NCI-H187 treated with DMSO at 0.1 percent for 48 hours (cell line): ENCODE measurements around the gene PALM.
"Not testable (repeated sequence)": the region's sequence is repeated elsewhere in the genome, so short reads cannot be mapped to it uniquely, and the experiment has no call there.

Source experiments
- DNase-seq: peaks from one replicate; lab custom pipeline; 2025; lab: John Stamatoyannopoulos, UW

Gene PALM

DNA sequence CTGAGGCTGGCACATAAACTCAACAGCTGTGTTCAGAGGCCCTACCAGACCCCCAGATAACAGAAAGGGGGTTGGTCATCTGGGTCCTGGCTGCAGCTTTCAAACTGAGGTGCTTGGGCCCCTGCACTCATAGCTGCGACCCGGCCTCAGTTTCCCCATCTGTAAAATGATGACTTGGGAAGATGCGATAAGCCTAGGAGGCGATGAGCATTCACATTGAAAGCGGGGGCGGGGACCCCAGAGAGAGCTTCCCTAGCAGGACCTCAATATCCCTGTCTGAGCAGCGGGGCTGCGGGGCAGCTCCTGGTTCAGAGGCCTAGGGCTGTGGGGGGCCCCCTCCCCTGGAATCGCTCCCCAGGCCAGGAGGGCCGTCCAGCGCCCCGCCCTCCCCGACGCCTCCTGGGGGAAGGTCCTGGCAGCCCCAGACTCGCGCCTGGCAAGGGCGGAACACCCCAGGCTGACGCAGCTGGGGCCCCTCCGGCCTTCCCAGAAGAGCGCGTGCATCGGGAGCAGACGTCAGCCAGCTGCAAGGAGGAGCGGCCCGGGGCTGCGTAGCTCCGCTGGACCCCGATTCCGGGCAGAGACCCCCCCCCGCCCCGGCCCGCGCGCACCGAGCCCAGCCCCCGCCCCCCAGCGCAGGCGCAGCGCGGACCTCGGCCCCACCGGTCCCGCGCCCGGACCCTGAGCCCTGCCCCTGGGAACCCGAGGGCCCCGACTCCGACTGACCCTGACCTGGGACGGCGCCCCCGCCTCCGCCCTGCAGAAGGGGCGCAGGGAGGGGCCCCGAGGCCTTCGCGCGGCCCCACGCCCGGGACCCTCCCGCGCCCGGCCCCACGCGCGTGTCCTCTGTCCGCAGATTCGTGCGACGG is 29.1 kb upstream of the PALM start:
- no peak for DNase-seq

DNA sequence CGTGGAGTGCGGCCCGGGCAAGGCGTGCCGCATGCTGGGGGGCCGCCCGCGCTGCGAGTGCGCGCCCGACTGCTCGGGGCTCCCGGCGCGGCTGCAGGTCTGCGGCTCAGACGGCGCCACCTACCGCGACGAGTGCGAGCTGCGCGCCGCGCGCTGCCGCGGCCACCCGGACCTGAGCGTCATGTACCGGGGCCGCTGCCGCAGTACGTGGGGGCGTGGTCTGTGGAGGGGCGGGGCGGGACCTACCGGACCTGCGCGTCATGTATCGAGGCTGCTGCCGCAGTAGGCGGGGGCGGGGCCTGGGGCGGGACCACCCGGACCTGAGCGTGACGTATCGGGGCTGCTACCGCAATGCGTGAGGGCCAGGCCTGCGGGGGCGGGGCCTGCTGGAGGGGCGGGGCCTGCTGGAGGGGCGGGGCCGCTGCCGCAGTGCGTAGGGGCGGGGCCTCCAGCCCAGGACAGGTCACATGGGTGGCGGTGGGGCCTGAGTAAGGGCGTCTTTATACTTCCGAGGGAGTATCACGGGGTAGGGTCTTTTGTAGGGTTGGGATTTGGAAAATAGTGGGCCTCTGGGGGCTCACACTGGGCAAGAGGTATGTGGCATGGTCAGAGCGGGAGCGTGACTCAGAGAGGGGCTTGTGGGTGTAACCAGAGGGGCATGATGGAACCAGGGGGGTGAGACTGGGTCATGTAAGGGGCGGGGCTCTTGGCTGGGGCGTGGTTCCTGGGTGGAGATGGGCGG is 28.3 kb upstream of the PALM start:
- DNase-seq: peak; percentile 91

DNA sequence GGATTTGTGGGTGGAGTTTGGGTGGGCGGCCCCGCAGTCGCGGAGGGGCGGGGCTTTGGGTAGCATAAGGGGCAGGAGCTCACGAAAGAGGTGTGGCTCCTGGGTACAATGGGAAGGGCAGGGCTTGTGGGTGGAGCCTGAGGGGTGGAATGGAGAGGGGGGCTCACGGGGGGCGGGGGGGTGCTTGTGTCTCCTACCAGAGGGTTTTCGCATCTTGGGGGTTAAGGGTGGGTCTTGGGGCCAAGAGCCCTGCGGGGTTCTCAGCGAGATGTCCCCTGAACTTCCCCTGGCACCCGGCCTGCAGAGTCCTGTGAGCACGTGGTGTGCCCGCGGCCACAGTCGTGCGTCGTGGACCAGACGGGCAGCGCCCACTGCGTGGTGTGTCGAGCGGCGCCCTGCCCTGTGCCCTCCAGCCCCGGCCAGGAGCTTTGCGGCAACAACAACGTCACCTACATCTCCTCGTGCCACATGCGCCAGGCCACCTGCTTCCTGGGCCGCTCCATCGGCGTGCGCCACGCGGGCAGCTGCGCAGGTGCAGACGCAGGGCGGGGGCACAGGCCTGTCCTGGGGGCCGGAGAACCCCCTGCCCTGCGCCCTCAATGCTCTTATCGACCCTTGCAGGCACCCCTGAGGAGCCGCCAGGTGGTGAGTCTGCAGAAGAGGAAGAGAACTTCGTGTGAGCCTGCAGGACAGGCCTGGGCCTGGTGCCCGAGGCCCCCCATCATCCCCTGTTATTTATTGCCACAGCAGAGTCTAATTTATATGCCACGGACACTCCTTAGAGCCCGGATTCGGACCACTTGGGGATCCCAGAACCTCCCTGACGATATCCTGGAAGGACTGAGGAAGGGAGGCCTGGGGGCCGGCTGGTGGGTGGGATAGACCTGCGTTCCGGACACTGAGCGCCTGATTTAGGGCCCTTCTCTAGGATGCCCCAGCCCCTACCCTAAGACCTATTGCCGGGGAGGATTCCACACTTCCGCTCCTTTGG is 27.4 kb upstream of the PALM start:
- DNase-seq: no peak

DNA sequence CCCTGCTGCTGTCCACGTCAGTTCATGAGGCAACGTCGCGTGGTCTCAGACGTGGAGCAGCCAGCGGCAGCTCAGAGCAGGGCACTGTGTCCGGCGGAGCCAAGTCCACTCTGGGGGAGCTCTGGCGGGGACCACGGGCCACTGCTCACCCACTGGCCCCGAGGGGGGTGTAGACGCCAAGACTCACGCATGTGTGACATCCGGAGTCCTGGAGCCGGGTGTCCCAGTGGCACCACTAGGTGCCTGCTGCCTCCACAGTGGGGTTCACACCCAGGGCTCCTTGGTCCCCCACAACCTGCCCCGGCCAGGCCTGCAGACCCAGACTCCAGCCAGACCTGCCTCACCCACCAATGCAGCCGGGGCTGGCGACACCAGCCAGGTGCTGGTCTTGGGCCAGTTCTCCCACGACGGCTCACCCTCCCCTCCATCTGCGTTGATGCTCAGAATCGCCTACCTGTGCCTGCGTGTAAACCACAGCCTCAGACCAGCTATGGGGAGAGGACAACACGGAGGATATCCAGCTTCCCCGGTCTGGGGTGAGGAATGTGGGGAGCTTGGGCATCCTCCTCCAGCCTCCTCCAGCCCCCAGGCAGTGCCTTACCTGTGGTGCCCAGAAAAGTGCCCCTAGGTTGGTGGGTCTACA is 25.9 kb upstream of the PALM start:
- DNase-seq: no peak

DNA sequence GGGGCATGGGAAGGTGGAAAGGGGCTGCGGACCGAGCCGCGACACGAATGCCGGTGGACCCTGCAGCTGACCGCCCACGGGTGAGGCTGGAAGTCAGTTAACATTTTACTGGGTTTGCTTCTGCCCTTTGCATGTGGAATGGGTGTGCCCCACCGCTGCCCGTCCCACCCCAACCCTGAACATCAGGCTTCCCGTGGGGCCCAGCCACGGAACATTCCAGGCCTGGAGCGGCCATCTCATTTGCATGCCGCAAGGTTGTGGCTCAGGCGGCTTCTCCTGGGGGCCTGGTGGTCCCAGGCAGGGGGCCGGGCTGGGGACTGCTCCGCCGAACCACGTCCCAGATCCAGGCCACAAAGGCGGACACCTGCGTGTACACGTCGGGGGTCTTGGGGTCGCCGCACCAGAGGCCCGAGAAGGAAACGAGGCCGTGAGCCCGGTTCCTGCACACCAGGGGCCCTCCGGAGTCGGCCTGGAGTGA is 23.2 kb upstream of the PALM start:
- DNase-seq: no peak

DNA sequence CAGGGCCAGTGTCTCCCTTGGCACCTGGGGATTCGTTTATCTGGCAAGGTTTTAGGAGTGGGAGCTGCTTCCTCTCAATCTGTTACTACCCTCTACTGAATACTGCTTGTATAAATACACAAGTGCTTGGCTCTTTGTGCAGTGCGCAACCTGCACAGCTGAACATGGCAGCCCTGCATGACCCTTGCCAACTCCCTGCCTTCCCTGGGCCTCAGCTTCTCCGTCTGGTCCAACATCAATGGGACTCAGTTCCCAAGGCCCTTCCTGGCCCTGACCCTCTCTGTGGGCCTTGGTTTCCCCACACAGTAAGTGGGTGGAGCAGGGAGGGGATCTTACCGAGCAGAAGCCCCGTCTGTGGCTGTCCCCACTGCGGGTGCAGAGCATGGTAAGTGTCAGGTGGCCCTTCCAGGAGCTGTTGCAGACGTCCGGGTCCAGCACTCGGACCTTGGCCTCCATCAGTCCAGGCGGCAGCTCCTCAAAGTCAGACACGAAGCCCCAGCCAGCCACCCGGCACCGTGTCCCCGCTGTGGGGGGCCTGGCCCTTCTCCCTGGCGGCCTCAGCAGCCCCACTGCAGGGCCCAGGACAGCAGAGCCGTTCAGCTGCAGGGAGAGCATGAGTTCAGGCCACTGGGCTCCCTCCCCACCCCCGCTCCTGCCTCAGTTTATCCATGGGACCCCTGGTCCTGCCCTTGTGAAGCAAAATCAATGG is 22.0 kb upstream of the PALM start:
- DNase-seq: no peak

DNA sequence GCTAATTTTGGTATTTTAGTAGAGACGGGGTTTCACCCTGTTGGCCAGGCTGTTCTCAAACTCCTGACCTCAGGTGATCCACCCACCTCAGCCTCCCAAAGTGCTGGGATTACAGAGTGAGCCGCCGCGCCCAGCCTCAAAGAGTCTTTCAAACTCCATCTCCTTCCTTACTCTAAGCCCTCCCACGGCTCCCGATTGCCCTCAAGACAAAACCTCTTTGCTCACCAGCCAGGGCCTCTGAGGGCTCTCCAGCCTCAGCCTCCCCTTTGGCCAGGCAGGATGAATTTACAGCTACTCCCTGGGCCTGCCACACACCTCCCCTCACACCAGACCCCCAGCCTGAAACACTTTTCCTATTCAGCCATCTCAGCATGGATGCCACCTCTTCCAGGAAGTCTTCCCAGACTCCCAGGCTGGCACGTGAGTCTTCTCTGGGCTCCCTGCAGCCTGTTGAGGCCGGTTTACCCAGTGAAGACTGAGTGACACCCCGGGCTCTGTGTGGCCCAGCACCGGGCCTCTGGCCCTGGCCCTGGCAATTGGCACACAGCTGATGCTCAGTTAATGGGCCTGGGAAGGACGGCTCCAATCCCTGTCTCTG is 21.1 kb upstream of the PALM start:
- no peak for DNase-seq

DNA sequence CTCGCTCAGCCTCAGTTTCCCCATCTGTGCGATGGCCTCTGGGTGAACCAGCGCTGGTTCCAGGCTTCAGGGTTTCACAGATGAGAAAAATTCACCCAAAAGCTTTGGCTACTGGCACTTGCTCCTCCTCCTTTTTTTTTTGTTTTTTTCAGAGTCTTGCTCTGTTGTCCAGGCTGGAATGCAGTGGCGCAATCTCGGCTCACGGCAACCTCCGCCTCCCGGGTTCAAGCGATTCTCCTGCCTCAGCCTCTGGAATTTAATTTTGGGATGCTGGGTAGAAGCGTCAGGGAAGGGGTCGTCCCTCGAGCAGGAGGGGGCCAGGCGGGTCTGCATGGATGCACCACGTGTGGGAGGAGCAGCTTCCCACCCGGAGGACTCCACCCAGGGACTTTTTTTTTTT is 20.5 kb upstream of the PALM start:
- no peak for DNase-seq

DNA sequence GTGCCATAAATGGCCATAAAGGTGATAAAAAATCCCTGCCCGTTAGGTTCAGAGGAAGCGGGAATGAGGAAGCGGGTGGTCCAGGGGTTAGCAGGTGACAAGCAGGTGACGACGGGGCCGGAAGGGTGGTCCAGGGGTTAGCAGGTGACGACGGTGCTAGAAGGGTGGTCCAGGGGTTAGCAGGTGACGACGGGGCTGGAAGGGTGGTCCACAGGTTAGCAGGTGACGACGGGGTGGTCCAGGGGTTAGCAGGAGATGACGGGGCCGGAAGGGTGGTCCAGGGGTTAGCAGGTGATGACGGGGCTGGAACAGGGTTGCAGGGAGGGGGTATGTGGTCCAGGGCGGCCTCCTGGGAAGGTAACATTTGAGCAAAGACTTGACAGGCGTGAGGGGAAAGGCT is 19.7 kb upstream of the PALM start:
- DNase-seq: no peak

DNA sequence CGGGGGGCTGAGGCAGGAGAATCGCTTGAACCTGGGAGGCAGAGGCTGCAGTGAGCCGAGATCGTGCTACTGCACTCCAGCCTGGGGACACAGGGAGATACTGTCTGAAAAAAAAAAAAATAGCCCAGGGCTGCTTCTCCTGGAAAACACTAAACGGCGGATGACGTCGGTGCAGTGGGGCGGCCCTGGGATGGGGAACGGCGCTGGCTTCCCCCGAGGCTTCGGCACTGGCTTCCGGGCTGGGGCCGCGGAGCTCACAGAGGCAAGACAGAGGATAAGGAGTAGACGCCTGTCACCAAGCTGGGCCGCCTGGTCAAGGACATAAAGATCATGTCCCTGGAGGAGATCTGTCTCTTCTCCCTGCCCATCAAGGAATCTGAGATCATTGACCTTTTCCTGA is 18.5 kb upstream of the PALM start:
- DNase-seq: no peak

DNA sequence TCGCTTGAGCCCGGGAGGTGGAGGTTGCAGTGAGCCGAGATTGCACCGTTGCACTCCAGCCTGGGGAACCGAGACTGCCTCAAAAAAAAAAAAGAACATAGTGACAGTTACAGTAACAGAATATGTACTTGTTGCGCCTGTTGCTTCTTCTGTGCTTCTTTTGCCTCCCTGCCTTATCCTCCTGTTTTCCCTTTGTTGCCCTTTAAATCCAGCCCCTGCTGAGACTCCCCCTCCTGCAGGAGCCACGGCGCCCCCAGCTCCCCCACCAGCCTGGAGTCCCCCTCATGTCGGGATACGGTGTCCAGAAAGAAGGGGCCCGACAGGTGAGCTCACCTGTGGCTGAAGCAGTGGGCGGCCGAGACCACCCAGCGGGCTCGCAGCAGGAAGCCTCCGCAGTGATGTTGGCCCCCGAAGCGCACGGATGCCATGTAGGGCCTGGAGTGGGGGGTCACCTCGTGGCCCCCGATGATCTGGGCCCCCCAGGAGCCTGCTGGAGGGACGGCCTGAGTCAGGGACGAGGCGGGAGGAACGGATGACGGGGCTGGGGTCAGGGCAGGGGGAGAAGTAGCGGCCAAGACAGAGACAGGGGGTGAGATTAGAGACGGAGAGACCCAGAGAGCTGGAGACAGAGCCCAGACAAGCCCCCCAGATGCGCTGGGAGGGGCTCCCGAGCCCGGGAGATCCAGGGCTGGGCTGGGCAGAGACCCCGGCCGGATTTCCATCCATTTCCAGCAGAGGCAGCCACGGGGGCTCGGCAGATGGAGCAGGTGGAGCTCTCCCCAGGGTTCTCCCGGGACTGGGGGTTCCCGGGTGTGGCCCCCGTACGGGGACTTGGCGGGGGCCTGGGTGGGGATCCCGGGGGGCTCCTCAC is 14.0 kb upstream of the PALM start:
- DNase-seq: no peak

DNA sequence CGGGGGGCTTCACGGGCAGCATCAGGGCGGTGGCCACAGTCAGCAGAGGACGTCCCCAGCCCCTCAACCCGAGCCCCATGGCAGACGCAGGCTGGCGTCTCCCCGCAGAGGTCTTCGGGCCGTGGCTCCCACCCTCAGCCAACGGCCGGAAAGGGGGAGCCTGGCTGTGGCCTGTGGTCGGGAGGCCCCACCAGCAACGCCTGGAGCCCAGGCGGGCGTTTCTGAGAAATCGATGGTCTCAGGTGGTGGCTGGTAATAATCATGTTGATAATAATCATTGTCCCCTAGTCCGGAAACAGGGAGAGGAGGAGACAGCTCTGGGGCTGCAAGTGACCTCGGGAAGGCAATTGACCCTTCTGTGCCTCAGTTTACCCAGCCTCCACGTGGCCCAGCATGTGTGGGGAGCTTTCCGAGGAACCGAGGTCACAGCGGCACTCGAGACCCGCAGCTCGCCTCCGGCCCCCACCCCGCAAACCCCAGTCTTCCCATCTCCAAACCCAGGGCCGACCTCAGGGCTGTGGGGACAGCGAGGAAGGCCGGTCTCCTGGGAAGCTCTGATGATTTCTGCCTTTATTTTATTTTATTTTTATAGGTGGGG is 13.3 kb upstream of the PALM start, which contains the start of gene PRSS57:
Gene PRSS57 (minus strand): TSS at position 101 of the 598 bp plus-strand sequence. CDS start 22 bp downstream, at position 79.
- no peak for DNase-seq

DNA sequence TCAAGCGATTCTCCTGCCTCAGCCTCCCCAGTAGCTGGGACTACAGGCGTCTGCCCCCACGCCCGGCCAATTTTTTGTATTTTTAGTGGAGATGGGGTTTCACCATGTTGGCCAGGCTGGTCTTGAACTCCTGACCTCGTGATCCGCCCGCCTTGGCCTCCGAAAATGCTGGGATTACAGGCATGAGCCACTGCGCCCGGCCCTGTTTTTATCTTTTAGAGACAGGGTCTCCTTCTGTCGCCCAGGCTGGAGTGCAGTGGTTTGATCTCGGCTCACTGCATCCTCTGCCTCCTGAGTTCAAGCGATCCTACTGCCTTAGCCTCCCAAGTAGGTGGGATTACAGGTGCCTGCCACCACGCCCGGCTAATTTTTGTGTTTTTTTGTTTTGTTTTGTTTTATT is 10.2 kb upstream of the PALM start:
- not testable (repeated sequence) for DNase-seq

DNA sequence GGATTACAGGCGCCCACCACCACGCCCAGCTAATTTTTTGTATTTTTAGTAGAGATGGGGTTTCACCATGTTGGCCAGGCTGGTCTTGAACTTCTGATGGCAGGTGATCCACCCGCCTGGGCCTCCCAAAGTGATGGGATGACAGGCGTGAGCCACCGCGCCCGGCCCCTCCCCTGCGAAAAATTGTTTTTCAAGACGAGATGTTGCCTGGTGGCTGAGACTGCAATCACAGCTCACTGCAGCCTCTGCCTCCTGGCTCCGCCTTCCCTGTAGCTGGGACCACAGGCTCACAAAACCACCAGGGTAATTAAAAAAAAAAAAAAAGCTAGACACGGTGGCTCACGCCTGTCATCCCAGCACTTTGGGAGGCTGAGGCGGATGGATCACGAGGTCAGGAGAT is 8.8 kb upstream of the PALM start:
- not testable (repeated sequence) for DNase-seq

DNA sequence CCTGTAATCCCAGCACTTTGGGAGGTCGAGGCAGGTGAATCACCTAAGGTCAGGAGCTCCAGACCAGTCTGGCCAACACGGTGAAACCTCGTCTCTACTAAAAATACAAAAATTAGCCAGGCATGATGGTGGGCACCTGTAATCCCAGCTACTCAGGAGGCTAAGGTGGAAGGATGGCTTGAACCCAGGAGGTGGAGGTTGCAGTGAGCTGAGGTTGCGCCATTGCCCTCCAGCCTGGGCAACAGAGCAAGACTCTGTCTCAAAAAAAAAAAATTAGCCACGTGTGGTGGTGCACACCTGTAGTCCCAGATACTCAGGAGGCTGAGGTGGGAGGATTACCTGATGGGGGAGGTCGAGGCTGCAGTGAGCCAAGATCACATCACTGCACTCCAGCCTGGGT is 5.9 kb upstream of the PALM start:
- not testable (repeated sequence) for DNase-seq

DNA sequence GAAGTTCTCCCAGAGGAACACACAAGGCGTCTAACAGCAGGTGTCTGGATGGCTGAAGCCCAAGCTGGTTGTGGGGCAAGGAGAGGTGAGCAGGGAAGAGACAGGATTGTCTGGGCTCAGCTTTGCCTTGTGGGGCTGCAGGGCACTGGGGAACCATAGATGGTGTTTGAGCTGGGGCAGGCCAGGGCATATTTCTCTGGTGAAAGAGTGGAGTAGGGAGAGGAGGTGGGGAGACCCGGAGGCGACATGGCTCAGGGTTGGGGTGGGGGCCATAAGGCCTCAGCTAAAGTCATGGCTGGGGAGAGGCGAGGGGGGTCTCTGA is 5.4 kb upstream of the PALM start:
- no peak for DNase-seq

DNA sequence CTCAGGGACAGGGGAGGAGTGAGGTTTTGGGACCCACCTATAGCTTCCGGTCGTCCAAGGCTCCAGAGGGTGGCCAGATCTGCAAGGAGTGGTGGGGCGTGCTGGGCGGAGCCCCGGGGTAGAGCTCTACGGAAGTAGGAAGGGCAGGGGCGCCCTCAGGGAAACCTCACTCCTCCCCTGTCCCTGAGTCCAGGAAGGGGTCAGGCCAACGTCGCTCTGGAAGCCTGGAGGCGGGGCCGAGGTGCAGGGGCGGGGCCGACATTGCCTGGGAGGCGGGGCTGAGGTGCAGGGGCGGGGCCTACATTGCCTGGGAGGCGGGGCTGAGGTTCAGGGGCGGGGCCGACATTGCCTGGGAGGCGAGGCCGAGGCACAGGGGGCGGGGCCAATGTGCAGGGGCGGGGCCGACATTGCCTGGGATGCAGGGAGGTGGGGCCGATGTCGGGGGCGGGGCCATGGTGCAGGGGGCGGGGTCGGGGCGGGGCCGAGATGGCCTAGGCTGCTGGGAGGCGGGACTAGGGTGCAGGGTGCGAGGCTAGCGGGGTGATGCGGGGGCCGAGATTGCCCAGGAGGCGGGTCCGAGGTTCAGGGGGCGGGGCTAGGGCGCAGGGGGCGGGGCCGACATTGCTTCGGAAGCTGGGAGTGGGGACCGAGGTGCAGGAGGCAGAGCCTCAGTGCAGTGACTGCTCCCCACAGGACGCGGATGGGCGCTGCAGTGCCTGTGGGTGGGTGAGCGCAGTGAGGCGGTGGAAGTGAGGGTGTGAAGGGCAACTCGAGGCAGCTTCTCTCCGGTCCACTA is 4.9 kb upstream of the PALM start:
- no peak for DNase-seq

DNA sequence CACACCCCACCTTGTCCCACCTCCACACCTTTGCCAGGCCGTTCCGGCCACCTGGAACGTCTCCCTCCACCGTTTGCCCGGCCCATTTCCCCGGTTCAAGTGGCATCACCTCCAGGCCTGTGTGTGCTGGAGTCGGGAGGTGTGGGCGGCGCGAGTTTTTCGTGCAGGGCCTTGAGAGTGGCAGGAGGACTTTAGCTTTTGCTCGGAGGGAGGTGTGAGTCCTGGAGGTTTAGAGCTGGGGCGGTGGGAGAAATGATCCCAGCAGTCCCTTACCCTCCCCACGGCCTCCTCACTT is 4.3 kb upstream of the PALM start:
- DNase-seq: no peak
